Esophagus (tissue), 2 donors: ENCODE results near the gene SPO11. TPM values are rescaled to one million over a fixed set of nuclear protein-coding genes. Genes with fewer than 3 reads are reported as not detected.

Source experiments
- H3K27ac ChIP-seq, 2 donors: one replicate each; pipeline ENCODE4 v1.5.1; 2013; ENCODE audit warnings: low read depth in 2 of 2, mild to moderate bottlenecking in 2 of 2, inconsistent platforms in 1 of 2, low read length in 1 of 2, moderate library complexity in 1 of 2
- H3K27me3 ChIP-seq, 2 donors: one replicate each; pipeline ENCODE4 v1.6.1; 2013; ENCODE audit warnings: low read length in 2 of 2, control low read depth in 1 of 2, mild to moderate bottlenecking in 1 of 2; ENCODE audit not compliant: insufficient read depth in 2 of 2, control insufficient read depth in 1 of 2
- H3K36me3 ChIP-seq, 2 donors: one replicate each; pipeline ENCODE4 v1.6.1; 2013; ENCODE audit warnings: low read length in 1 of 2; ENCODE audit not compliant: control insufficient read depth in 2 of 2, insufficient read depth in 2 of 2
- H3K4me1 ChIP-seq, 2 donors: one replicate each; pipeline ENCODE4 v1.6.1; 2013; ENCODE audit warnings: low read length in 1 of 2; ENCODE audit not compliant: control insufficient read depth in 2 of 2, insufficient read depth in 2 of 2
- H3K4me3 ChIP-seq, 2 donors: one replicate each; pipeline ENCODE4 v1.5.1; 2013; ENCODE audit warnings: low read length in 2 of 2, mild to moderate bottlenecking in 2 of 2, low read depth in 1 of 2, moderate library complexity in 1 of 2
- H3K9me3 ChIP-seq, 2 donors: one replicate each; pipeline ENCODE4 v1.6.1; 2013; ENCODE audit warnings: mild to moderate bottlenecking in 2 of 2, low read depth in 1 of 2, low read length in 1 of 2, moderate library complexity in 1 of 2; ENCODE audit not compliant: control insufficient read depth in 2 of 2, insufficient read depth in 1 of 2
- WGBS, 2 donors: extraction: QIAGEN DNeasy Blood & Tissue Kit; methylation state at CpG; one replicate each; pipeline ENCODE4 v1.1.7; 2013; 5-methylcytosine and 5-hydroxymethylcytosine counted together
- polyA plus RNA-seq, 2 donors: library from polyadenylated mRNA; stranded (reverse); fragments of 200-250 nt; gene quantifications; one replicate each; pipeline ENCODE4 v1.2.3, GENCODE V29; 2013
- donor health status: healthy with polysubstance abuse.
- donor health status: Bipolar disorder and iron deficiency.

Gene SPO11
- polyA plus RNA-seq, 2 donors = not detected

DNA sequence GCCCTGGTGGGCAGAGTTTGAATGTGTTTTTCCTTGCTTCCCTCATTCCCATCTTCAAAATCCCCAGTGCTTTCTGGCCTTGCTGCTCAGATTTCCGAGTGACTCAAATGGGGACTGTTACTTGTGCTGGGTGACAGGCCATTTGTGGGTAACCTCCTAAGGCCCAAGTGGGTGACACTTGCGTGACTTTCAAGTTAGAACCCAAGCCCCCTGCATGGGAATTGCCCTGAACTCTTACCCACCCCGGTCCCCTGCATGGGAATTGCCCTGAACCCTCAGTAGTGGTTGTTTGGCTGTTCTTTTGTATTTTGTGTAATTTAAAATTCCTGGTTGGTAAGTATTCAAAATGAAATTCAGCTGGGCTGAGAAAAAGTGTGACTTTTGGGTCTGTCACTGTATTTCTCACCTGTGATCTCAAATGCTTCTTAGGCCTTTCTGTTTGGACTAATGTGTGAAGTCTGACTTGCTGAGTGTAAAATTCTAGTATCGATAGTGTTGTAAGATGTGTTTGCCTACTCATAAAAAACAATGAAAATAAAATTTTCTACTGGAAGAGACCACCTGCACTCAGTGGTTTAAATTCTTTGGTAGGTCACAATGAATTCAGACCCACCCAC, 49.2 kb downstream of the SPO11 start:
- 79 to 87% methylated on average over 4 of the region's 4 CpGs for WGBS, 2 donors
- Histone ChIP-seq H3K9me3 (no peaks in the 10 kb centered on the region), H3K27ac (no peak overlapping the region), H3K4me3 (no peak overlapping the region), H3K36me3 (peaks cover 13 to 30% of the 10 kb centered on the region in 2 donors), H3K27me3 (no peaks in the 10 kb centered on the region), H3K4me1 (no peaks in the 10 kb centered on the region)

DNA sequence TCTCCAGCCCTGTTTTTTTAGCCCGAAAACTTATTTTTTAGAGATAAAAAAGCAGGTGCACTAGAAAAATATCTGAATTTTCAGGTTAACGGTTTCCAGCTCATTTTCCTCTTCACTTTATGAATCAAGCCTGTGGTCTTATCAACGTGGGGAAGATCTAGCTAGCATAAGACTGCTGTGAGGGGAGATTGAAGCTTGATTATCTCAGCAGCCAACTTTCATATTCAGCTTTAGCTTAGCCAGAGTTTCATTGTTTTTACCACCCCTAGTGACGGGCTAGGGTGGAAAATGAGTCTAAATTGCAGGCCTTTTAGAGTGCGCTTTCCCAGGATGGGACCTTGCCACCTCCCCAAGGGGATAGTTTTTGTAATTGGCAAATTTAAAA, 49.7 kb downstream of the SPO11 start:
- WGBS, 2 donors = 80 to 83% methylated on average over 5 of the region's 5 CpGs
- Histone ChIP-seq H3K27me3 (no peaks in the 10 kb centered on the region), H3K9me3 (no peaks in the 10 kb centered on the region), H3K4me1 (no peaks in the 10 kb centered on the region), H3K36me3 (peaks cover 13 to 27% of the 10 kb centered on the region in 2 donors), H3K27ac (no peak overlapping the region), H3K4me3 (no peak overlapping the region)

DNA sequence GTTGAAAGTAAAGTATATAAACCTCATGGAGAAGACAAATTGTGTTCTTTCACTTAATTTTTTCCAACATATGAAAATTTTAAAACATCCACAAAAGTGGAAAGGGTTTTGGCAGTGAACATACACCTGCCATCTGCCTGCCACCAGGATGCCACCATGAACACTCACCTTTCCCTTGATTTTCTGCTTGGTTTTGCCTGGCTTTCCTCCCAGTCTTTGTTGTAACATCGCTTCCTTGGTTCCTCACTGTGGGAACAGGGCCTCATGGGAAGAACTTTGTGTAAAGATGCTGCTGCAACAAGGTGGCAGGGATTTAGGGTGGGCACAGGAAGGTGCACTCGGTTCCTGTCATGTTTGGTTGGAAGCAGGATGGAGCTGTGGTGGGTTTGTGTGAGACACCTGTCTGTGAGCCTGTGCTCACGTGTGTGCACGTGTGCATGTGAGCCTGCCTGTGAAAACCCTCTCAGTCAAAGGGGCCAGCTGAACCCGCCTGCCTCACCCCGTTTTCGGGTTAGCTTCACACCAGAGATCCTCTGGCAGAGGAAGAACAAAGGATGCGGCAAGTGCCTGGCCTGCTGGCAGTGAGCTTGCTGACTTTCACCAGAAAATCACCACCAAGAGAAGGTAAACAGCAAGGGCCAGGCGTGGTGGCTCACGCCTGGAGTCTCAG, 50.6 kb downstream of the SPO11 start:
- peaks cover 10 to 21% of the 10 kb centered on the region in 2 donors for H3K36me3 ChIP-seq
- no peaks in the 10 kb centered on the region for H3K4me1 ChIP-seq
- no peak overlapping the region for H3K4me3 ChIP-seq
- no peaks in the 10 kb centered on the region for H3K9me3 ChIP-seq
- WGBS, 2 donors = 81 to 83% methylated on average over 10 of the region's 10 CpGs
- no peak overlapping the region for H3K27ac ChIP-seq
- no peaks in the 10 kb centered on the region for H3K27me3 ChIP-seq

DNA sequence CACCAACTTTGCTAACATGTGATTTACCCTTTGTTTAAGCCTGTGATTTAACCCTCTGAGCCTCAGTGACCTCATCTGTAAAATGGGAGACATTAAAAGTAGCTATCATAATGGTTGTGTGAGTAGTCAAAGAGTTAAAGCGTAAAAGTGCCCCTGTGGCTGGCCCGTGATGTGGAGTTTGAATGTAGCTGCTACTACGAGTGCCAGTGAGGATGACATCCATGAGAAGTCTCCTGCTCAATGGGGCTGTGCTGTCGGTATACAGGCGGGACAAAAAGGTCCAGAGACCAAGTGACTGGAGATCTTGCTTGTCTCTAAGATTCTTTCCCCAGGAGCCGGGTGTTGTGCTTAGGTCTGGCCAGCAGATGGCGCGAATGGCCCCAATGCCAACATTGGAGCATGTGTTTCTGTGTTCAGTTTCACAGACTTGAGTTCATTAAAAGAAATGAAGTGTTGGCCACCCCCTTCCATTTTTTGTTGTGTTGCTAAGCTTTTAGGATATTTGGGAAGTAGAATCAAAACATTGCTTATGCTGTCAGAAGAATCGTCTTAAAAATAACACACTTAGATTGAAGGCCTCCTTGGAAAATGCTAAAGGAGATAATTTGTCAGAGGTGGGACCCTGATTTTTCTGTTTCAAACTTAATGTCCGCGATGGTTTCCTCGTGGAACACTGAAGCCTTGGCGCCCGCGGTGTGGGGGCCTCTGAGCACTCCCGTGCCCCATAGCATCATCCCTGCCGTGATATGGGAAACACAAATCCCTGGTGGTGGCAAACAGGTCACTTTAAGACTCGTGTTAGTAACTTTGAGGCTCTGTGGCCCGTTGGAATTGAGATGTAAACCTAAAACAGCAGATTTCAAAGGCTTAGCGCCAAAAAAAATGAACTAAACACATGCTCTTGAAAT, 52.2 kb downstream of the SPO11 start:
- no peaks in the 10 kb centered on the region for H3K9me3 ChIP-seq
- peaks cover 7 to 13% of the 10 kb centered on the region in 2 donors for H3K36me3 ChIP-seq
- 48% methylated on average over 20 of the region's 20 CpGs for WGBS, 2 donors
- peaks cover 0 to 2% of the 10 kb centered on the region in 2 donors for H3K4me1 ChIP-seq
- H3K27me3 ChIP-seq = no peaks in the 10 kb centered on the region
- no peak overlapping the region for H3K27ac ChIP-seq
- no peak overlapping the region for H3K4me3 ChIP-seq

DNA sequence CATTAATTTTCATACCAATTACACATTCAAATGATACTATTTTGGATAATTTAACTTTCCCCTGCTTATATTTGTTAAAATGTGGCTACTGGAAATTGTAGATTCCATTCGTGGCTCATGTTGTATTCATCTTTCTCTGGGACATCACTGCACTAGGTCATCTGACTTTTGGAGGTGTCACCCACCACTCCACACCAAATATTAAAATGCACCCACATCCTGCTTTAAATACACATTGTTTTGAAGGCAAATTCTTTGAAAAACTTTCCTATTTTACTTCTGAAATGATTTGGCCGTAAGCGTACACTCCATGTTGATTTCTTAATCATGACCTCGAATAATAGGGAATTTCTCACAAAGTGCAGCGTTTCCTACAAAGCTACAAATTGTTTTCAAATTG, 52.9 kb downstream of the SPO11 start:
- H3K36me3 ChIP-seq = peaks cover 4 to 7% of the 10 kb centered on the region in 2 donors
- H3K27me3 ChIP-seq = no peaks in the 10 kb centered on the region
- H3K27ac ChIP-seq = no peak overlapping the region
- no peaks in the 10 kb centered on the region for H3K9me3 ChIP-seq
- peaks cover 0 to 2% of the 10 kb centered on the region in 2 donors for H3K4me1 ChIP-seq
- H3K4me3 ChIP-seq = no peak overlapping the region
- 83 to 87% methylated on average over 5 of the region's 5 CpGs for WGBS, 2 donors

DNA sequence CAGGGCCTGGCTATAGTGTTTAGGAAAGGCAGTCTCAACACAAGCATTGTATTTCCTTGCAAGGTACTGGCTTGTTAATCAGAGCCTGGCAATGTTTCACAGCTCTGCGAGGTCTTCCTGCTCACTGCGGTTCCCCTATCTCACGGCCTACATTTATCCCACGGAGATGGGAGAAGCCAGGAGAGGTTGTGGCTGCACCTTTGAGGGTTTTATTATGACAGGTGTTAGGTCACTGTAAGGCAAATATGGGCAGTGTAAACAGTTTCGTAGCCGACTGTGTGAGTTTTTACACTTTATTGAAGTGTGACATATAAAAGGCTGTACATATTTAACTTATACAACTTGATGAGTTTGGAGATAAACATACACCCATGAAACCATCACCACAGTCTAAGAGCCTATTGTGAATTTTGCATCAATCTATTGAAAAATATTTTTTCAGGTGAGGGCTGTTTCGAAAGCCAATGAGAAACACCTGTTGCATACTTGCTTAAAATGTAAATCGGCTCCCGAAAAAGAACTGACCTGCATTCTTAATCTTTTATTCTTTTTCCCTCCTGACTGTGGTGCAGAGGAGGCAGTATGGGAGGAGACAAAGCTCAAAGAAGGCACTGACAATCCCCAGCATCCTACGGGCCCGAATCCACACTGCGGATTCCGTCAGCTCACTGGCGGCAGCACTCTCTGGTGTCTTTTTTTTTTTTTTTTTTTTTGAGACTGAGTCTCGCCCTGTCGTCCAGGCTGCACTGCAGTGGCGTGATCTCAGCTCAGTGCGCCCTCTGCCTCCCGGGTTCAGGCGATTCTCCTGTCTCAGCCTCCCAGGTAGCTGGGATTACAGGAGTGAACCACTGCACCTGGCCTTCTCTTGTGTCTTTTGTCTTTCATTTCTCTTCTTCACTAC, 54.1 kb downstream of the SPO11 start:
- 84 to 87% methylated on average over 20 of the region's 20 CpGs for WGBS, 2 donors
- H3K27ac ChIP-seq = no peak overlapping the region
- H3K9me3 ChIP-seq = no peaks in the 10 kb centered on the region
- no peaks in the 10 kb centered on the region for H3K27me3 ChIP-seq
- peaks cover 0 to 6% of the 10 kb centered on the region in 2 donors for H3K36me3 ChIP-seq
- H3K4me3 ChIP-seq = no peak overlapping the region
- H3K4me1 ChIP-seq = peaks cover 0 to 2% of the 10 kb centered on the region in 2 donors

DNA sequence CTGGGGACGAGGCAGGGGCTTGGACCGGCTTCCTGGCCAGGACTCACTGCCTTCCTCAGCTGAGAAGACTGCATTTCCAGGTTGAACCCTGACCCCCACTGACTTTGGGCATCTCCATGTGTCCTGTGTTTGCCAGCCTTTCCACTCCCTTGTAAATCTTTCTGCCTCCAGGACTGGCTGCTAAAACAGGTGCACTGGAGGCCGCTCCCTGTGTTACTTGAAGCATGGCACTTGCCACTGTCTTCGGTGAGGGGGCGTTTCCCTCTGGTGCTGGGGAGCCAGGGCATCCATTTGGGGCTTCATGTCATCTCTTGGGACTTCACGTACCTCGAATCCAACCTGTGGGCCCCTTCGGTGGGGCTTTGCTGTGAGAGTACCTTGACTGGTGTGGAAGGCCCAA, 54.9 kb downstream of the SPO11 start:
- H3K36me3 ChIP-seq = peaks cover 0 to 6% of the 10 kb centered on the region in 2 donors
- H3K27ac ChIP-seq = no peak overlapping the region
- no peaks in the 10 kb centered on the region for H3K9me3 ChIP-seq
- H3K4me3 ChIP-seq = no peak overlapping the region
- no peaks in the 10 kb centered on the region for H3K27me3 ChIP-seq
- 91 to 93% methylated on average over 8 of the region's 8 CpGs for WGBS, 2 donors
- H3K4me1 ChIP-seq = peaks cover 0 to 2% of the 10 kb centered on the region in 2 donors

DNA sequence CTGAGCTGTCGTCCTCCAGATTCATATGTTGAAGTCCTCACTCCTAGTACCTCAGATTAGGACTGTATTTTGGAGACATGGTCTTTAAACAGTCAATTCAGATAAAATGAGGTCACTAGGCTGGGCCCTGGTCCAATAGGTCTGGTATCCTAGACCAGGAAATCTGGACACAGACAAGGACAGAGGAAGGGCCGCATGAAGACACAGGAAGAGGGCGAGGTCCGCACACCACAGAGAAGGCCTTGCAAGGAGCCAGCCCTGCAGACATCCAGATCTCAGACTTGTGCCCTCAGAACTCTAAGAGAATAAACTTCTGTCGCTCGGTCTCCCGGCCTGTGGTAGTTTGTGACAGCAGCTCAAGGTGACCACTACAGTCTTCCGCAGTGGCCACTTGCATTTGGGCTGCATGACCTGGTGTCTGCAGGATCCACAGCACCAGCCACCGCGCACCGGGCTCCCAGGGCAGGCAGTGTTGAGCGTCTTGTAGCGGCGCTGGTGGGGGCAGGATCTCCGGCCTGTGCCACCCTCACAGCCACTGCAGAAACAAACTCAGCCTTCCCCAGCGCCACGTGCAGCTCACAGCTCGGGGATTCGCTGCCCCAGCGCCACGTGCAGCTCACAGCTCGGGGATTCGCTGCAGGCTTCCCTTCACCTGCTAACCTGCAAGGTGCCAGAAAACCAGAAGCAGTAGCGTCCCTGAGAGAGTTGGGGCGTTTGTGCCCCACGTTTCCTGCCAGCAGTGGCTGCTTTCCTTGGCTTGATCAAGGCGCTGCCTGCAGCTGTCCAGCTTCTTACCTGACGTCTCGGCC, 55.6 kb downstream of the SPO11 start:
- Histone ChIP-seq H3K36me3 (peaks cover 0 to 6% of the 10 kb centered on the region in 2 donors), H3K27me3 (no peaks in the 10 kb centered on the region), H3K27ac (no peak overlapping the region), H3K4me3 (no peak overlapping the region), H3K4me1 (peaks cover 6 to 7% of the 10 kb centered on the region in 2 donors), H3K9me3 (no peaks in the 10 kb centered on the region)
- WGBS, 2 donors = 86 to 90% methylated on average over 29 of the region's 29 CpGs
